AG04449 (cell line): ENCODE results near the gene C4BPB.

Experiments used
- CTCF ChIA-PET: fragments of 350-600 bp; formaldehyde crosslinking; extraction: SDS; loops from one replicate; lab custom pipeline; 2021; ENCODE audit warnings: antibody characterized with exemption; lab: Yijun Ruan, JAX
- POLR2A ChIA-PET: fragments of 400-600, 350-600 bp; formaldehyde crosslinking; extraction: SDS; loops from one replicate; lab custom pipeline; 2020; ENCODE audit warnings: antibody characterized with exemption, inconsistent platforms; lab: Yijun Ruan, JAX
- DNase-seq: peaks from one replicate; pipeline ENCODE4 v3.0.0-alpha.2; 2010; ENCODE audit warnings: low read depth, low spot score
- H3K4me3 ChIP-seq: 2 replicates; pipeline ENCODE4 v1.5.1; 2011; ENCODE audit warnings: low read depth, mild to moderate bottlenecking, control low read depth, low read length
- TF ChIP-seq, protein P1 (sequence below): IDR thresholded peaks from one replicate; pipeline ENCODE4 v1.5.1; 2011; ENCODE audit warnings: mild to moderate bottlenecking, moderate library complexity, low read length, control low read depth, inconsistent platforms; ENCODE audit not compliant: insufficient read depth; ENCODE audit errors: missing control alignments

The C4BPB gene

DNA sequence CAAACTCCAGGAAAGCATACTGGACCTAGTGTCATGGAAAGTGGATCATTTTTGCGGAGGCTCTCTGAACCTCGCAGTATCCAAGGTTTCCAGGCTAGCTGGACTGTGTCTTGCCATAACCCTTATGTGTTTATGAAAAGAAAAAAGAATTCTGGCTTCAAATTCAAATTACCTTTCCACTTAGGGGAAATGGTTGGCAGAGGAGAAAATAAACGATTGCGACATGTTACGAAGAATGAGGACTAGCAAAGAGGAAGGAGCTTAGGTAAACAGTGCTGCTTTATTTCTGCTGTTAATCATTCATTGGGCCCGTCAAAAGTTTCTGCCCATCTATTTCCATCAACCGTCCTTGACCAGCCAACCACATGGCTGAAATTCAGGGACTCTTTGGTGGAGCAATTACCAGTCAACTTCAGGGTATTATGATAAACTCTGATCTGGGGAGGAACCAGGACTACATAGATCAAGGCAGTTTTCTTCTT is 15.3 kb downstream of the C4BPB start, which contains the start of gene C4BPA:
Gene C4BPA (plus strand): TSS at position 342 of the 482 bp plus-strand sequence. CDS start 8,793 bp downstream, outside the sequence.
- POLR2A ChIA-PET: no interaction called here
- TF ChIP-seq, protein P1, sequence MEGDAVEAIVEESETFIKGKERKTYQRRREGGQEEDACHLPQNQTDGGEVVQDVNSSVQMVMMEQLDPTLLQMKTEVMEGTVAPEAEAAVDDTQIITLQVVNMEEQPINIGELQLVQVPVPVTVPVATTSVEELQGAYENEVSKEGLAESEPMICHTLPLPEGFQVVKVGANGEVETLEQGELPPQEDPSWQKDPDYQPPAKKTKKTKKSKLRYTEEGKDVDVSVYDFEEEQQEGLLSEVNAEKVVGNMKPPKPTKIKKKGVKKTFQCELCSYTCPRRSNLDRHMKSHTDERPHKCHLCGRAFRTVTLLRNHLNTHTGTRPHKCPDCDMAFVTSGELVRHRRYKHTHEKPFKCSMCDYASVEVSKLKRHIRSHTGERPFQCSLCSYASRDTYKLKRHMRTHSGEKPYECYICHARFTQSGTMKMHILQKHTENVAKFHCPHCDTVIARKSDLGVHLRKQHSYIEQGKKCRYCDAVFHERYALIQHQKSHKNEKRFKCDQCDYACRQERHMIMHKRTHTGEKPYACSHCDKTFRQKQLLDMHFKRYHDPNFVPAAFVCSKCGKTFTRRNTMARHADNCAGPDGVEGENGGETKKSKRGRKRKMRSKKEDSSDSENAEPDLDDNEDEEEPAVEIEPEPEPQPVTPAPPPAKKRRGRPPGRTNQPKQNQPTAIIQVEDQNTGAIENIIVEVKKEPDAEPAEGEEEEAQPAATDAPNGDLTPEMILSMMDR: no peak
- DNase-seq: no peak
- no peak within 1 kb of the TSS for H3K4me3 ChIP-seq
- CTCF ChIA-PET: interaction anchor here (1.9 kb wide), 1 partner anchor 297 kb away, joined by 5 read pairs; no protein-coding TSS in a partner anchor

DNA sequence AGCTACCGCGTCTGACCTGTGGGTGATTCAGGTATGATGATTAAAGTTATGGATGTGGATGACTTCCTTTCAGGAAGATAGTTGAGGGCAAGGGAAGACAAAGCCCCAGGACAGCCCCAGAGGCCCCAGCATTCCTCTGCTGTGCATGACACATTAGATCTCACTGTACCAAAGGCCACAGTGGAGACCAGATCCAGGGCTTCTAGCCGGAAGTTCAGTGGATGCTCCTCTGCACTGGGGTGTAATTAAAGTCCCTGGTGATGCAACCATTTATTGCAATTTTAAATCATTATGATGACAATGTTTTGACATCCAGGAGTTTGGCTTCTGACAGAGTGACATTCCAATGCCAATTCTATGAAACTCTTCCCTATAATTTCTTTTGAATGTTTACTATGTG is 20.3 kb downstream of the C4BPB start:
- POLR2A ChIA-PET: no interaction called here
- CTCF ChIA-PET: no interaction called here

DNA sequence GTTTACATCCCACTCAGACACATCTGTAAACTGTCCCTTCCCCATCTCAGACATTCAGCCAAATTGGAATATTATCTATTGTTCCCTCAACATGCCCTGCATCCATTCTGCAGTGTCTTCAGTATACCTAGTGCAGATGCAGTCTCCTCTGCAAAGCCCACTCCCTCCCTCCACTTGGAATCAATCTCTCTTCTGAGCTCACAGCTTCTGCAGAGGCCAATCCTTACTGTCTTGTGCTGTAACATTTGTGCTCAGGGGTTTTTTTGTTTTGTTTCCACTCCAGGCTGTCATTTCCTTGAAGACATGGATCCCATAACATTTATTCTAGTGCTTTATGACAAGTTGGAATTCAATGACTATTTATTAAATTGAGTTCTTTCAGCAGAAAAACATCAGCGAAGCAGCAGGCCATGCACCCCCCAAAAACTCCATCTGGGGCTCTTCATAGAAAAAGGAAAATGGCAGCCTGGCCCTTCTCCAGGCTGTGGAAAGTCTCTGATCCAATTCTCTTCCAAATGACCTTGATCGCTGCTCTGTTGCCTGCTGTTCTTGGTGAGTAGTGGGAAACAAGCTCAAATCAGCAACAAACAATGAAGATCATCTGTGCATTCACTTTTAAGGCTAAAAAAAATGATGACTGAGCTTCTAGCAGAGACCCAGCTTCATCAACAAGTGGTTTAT is 24.1 kb downstream of the C4BPB start:
- no peak overlapping the region for H3K4me3 ChIP-seq
- TF ChIP-seq, protein P1: no peak
- DNase-seq: no peak
- CTCF ChIA-PET: no interaction called here
- POLR2A ChIA-PET: no interaction called here

More for the DNA sequence above, 20.3 kb downstream of the C4BPB start:
- no peak for DNase-seq
- no peak overlapping the region for H3K4me3 ChIP-seq
- TF ChIP-seq, protein P1: no peak

DNA sequence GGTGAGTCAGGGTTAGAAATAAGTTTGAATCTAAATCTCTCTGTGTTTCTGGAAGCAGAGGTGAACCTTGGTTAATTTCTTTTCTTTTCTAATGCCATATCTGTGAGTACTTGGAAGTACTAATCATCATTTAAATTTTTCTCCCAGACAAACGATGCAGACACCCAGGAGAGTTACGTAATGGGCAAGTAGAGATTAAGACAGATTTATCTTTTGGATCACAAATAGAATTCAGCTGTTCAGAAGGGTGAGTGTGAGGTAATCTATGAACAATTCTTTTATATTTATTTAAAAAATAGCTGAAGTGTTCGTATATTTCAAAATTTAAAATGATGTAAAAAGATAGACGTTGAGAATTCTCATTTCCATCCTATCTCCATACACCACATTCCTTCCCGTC is 26.6 kb downstream of the C4BPB start:
- CTCF ChIA-PET: no interaction called here

DNA sequence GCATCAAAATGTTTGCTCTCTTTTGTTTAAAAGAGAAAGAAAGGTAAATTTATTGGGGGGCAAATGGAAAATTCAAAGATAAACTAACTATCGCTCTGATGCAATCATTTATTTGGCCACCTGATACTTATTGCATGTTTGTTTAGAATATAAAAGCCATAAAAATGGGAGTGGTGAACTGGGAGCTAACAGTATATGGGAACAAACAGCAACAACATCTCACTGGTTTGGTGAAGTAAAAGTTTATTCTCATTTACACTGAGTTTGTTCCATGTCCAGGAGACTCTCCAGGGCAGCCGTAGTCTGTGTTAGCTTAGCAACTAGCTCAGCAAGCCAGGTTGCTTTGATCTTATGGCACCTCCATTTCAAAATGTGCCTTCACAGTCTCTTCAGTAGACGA is 35.7 kb downstream of the C4BPB start:
- TF ChIP-seq, protein P1: no peak
- H3K4me3 ChIP-seq: no peak overlapping the region
- POLR2A ChIA-PET: no interaction called here
- CTCF ChIA-PET: no interaction called here
- no peak for DNase-seq

More for the DNA sequence above, 26.6 kb downstream of the C4BPB start:
- no peak for DNase-seq
- POLR2A ChIA-PET: no interaction called here
- no peak overlapping the region for H3K4me3 ChIP-seq
- TF ChIP-seq, protein P1: no peak

DNA sequence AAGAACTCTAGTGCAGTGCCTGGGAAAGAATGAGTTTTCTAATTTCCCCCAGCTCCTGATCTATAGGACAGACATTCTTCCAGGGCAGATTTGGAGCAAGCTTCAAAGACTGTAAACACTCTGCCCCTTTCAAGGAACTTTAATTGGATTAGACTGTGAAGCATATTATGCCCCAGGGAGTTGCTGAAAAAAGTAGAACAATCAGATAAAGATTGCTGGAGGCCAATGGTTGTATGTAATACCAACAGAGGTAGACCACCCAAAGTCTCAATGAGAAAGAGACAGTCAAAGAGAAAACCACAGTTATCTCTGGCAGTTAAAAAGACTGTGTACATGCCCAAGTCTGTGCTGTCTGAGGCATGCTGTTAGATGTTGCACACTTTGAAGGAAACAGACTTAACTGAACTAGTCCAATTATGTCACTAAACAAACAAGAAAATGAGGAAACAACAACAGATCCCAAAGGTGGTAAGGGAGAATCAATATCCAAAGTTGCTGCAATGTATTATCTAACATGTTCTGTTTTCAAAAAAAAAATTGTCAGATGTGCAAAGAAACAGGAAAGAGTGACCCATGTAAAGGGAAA is 39.8 kb downstream of the C4BPB start:
- ChIA-PET CTCF (no interaction called here), POLR2A (no interaction called here)
- TF ChIP-seq, protein P1: no peak
- no peak for DNase-seq
- H3K4me3 ChIP-seq: no peak overlapping the region
